PFSK-1 (cell line): Measurements from ENCODE around the gene KIF13A.

Source experiments
- POLR2AphosphoS5 ChIP-seq: IDR thresholded peaks from 2 replicates; pipeline ENCODE4 v1.6.1; 2012; ENCODE audit warnings: low read depth, mild to moderate bottlenecking, control low read depth, low read length, moderate library complexity
- REST ChIP-seq, 2 experiments: IDR thresholded peaks; 2 replicates each; pipeline versions ENCODE4 v1.6.1 to v1.8.0; 2011 to 2012; ENCODE audit warnings: low read depth in 2 of 2, low read length in 2 of 2, control low read depth in 1 of 2, inconsistent platforms in 1 of 2, mild to moderate bottlenecking in 1 of 2, moderate library complexity in 1 of 2; ENCODE audit not compliant: insufficient read depth in 1 of 2
- TAF1 ChIP-seq: IDR thresholded peaks from 2 replicates; pipeline ENCODE4 v1.6.1; 2012; ENCODE audit warnings: low read length, control low read depth, borderline replicate concordance; ENCODE audit not compliant: insufficient read depth

- TF ChIP-seq POLR2AphosphoS5 (no peak), TAF1 (no peak), REST (IDR thresholded peaks at IDR 0.05; ENCODE audit: insufficient read depth in 1 of 2, low read depth in 2 of 2, low read length in 2 of 2) (no peak)
These were observed 224.8 kb downstream of the KIF13A start for GRCh38 chr6:17762651-17763050.
